Gastrocnemius medialis (tissue), 4 donors: ENCODE measurements around the gene HHEX. TPM values are rescaled to one million over a fixed set of nuclear protein-coding genes. Genes with fewer than 3 reads are reported as not detected.

Experiments used
- ATAC-seq, 2 donors: fragments of 150-250 bp; one replicate each; pipeline ENCODE4 v1.9.1; 2016
- DNase-seq, 2 donors: peaks; one replicate each; pipeline ENCODE4 v3.0.0-alpha.2; 2019
- H3K27ac ChIP-seq, 4 donors: fragments of 200-600 bp; sonication (generic); 1 replicate in 1 of 4; 2 replicates in 3 of 4; pipeline ENCODE4 v1.5.1; 2016 to 2018; ENCODE audit warnings: mild to moderate bottlenecking in 2 of 4, moderate library complexity in 1 of 4
- H3K27me3 ChIP-seq, 3 donors: fragments of 200-600 bp; sonication (generic) in 2 of 3; 1 replicate in 1 of 3; 2 replicates in 2 of 3; pipeline versions ENCODE4 v1.5.1 to v1.6.0; 2016 to 2019; ENCODE audit warnings: mild to moderate bottlenecking in 1 of 3, moderate library complexity in 1 of 3
- H3K36me3 ChIP-seq, 2 donors: fragments of 200-600 bp; sonication (generic) in 1 of 2; one replicate each; pipeline ENCODE4 v1.5.1; 2017 to 2018
- H3K4me1 ChIP-seq, 2 donors: fragments of 200-600 bp; sonication (generic) in 1 of 2; one replicate each; pipeline ENCODE4 v1.5.1; 2016 to 2017; ENCODE audit warnings: mild to moderate bottlenecking in 2 of 2
- H3K4me3 ChIP-seq, 4 donors: fragments of 200-600 bp; sonication (generic) in 3 of 4; 1 replicate in 1 of 4; 2 replicates in 3 of 4; pipeline ENCODE4 v1.5.1; 2016 to 2019; ENCODE audit warnings: mild to moderate bottlenecking in 2 of 4
- H3K9me3 ChIP-seq, 3 donors: fragments of 200-600 bp; sonication (generic) in 2 of 3; 1 replicate in 1 of 3; 2 replicates in 2 of 3; pipeline ENCODE4 v1.5.1; 2016 to 2019
- CTCF ChIP-seq, 5 experiments: fragments of 450-650 bp in 3 of 5; fragments of 200-600 bp in 2 of 5; sonication (generic) in 2 of 5; IDR thresholded peaks in 4 of 5; conservative IDR thresholded peaks in 1 of 5; 1 replicate in 4 of 5; 2 replicates in 1 of 5; pipeline ENCODE4 v1.5.1; 2016 to 2019; ENCODE audit warnings: antibody characterized with exemption in 5 of 5, mild to moderate bottlenecking in 3 of 5, moderate library complexity in 3 of 5
- POLR2A ChIP-seq, 2 donors: fragments of 450-650 bp; IDR thresholded peaks; one replicate each; pipeline ENCODE4 v1.6.1; 2017; ENCODE audit warnings: antibody characterized with exemption in 2 of 2, mild to moderate bottlenecking in 2 of 2, moderate library complexity in 2 of 2
- in situ Hi-C, 4 donors: fragments of 200-750 bp; cut with MboI; loops; one replicate each; pipeline versions ENCODE4 v1.15.0 to v1.8.0; 2017; ENCODE audit warnings: low sequenced_read_pairs in 4 of 4
- intact Hi-C: fragments of 100-400 bp; cut with DNase I; formaldehyde crosslinking; loops from one replicate; pipeline ENCODE4 v1.15.1; 2023; ENCODE audit warnings: low total_unique reads
- total RNA-seq, 4 donors: library from RNA; depleted of rRNA; stranded (reverse); fragments of >200 nt; gene quantifications; one replicate each; pipeline versions ENCODE4 v1.1.0 to v1.2.3, GENCODE V29; 2016

The HHEX gene
- total RNA-seq, 4 donors from 2014 or later, result 0.82 to 1.8 (median 0.84) TPM; not detected in 1

GRCh38 chr10:92719991-92720830 lies 30.5 kb downstream of the HHEX start:
- in situ Hi-C loops (no loop called here), intact Hi-C loops (no loop called here)

GRCh38 chr10:92720831-92721165 lies 31.0 kb downstream of the HHEX start:
- intact Hi-C loops (no loop called here), in situ Hi-C loops (no loop called here)
- Histone ChIP-seq H3K4me3 (no peak overlapping the region), H3K9me3 (no peaks in the 10 kb centered on the region), H3K27me3 (peaks cover 0 to 2% (median 0%) of the 10 kb centered on the region in 3 donors), H3K36me3 (no peaks in the 10 kb centered on the region), H3K27ac (no peak overlapping the region), H3K4me1 (no peaks in the 10 kb centered on the region)
- no peak for TF ChIP-seq POLR2A (IDR thresholded peaks at IDR 0.05)
- TF ChIP-seq CTCF (IDR thresholded peaks at IDR 0.05 in 4 of 5, conservative IDR thresholded peaks at IDR 0.05 in 1 of 5), result no peak
- ATAC-seq (no peak), DNase-seq (no peak)

More at GRCh38 chr10:92719991-92720830, 30.5 kb downstream of the HHEX start:
- no peak overlapping the region for H3K27ac ChIP-seq
- peaks cover 0 to 2% (median 0%) of the 10 kb centered on the region in 3 donors for H3K27me3 ChIP-seq
- H3K36me3 ChIP-seq, result no peaks in the 10 kb centered on the region
- DNase-seq (no peak), ATAC-seq (no peak)
- TF ChIP-seq CTCF (IDR thresholded peaks at IDR 0.05 in 4 of 5, conservative IDR thresholded peaks at IDR 0.05 in 1 of 5) (no peak), POLR2A (IDR thresholded peaks at IDR 0.05) (no peak)
- H3K4me1 ChIP-seq, result no peaks in the 10 kb centered on the region
- no peaks in the 10 kb centered on the region for H3K9me3 ChIP-seq
- no peak overlapping the region for H3K4me3 ChIP-seq

- Histone ChIP-seq H3K27ac (no peak overlapping the region), H3K9me3 (no peaks in the 10 kb centered on the region), H3K4me3 (no peak overlapping the region), H3K27me3 (peaks cover 0 to 2% (median 0%) of the 10 kb centered on the region in 3 donors), H3K36me3 (no peaks in the 10 kb centered on the region), H3K4me1 (no peaks in the 10 kb centered on the region)
- in situ Hi-C loops (no loop called here), intact Hi-C loops (no loop called here)
- ATAC-seq, result no peak
- DNase-seq, result no peak
- TF ChIP-seq CTCF (IDR thresholded peaks at IDR 0.05 in 4 of 5, conservative IDR thresholded peaks at IDR 0.05 in 1 of 5), result no peak
- TF ChIP-seq POLR2A (IDR thresholded peaks at IDR 0.05), result no peak
Observed at GRCh38 chr10:92722349-92722748, 32.6 kb downstream of the HHEX start.

- no peak overlapping the region for H3K27ac ChIP-seq
- in situ Hi-C loops, result no loop called here
- no peaks in the 10 kb centered on the region for H3K9me3 ChIP-seq
- no peak overlapping the region for H3K4me3 ChIP-seq
- H3K4me1 ChIP-seq, result no peaks in the 10 kb centered on the region
- no peaks in the 10 kb centered on the region for H3K36me3 ChIP-seq
- DNase-seq (no peak), ATAC-seq (no peak)
- no peak for TF ChIP-seq CTCF (IDR thresholded peaks at IDR 0.05 in 4 of 5, conservative IDR thresholded peaks at IDR 0.05 in 1 of 5)
- TF ChIP-seq POLR2A (IDR thresholded peaks at IDR 0.05), result no peak
- intact Hi-C loops, result no loop called here
- H3K27me3 ChIP-seq, result no peaks in the 10 kb centered on the region
Observed at GRCh38 chr10:92727141-92727540, 37.4 kb downstream of the HHEX start.
